ENCODE data around the gene PTCSC3. TPM values are rescaled to one million over a fixed set of nuclear protein-coding genes. Genes with fewer than 3 reads are reported as not detected.

PTCSC3 gene
- polyA plus RNA-seq, 3 donors = not detected

DNA sequence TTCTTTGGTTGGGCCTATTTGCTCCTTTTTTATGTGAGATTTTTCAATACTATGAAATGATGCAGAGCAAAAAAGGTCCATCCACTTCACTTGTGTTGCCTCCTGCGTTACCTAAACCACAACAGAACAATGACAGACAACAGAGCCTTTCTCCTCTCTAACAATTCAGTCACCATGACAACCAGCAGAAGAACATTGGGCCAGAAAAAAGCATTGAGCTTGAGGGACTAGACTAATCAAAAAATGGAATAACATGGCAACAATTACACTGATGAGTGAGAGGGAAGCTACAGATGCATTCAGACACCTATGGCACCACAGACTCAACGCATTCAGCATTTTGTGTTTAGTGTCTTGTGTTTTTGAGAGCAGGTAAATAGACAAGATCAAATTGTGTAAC, 44.6 kb upstream of the PTCSC3 start:
- no peaks in the 10 kb centered on the region for H4K20me1 ChIP-seq (ENCODE audit: insufficient read depth, low read length)
- WGBS (ENCODE audit: insufficient coverage) = 100% methylated on average over 1 of the region's 2 CpGs
- H3K27ac Mint-ChIP-seq = no peak overlapping the region
- TF ChIP-seq CTCF (IDR thresholded peaks at IDR 0.05) = no peak
- intact Hi-C loops (cut with micrococcal nuclease) = no loop called here
- H3K4me3 Mint-ChIP-seq = peak overlapping the region in 1 of 2 donors; percentile 2
- no peaks in the 10 kb centered on the region for H3K9me3 Mint-ChIP-seq
- peaks cover 0 to 10% of the 10 kb centered on the region in 2 donors for H3K27me3 ChIP-seq (ENCODE audit: control insufficient read depth in 2 of 2, insufficient read depth in 2 of 2, low read length in 2 of 2)
- no peak for DNase-seq
- H3K27me3 Mint-ChIP-seq (ENCODE audit: low read depth in 3 of 3) = peaks cover 6 to 12% (median 8%) of the 10 kb centered on the region in 3 donors
- no peak overlapping the region for H3K9ac ChIP-seq (ENCODE audit: insufficient read depth, low read length, poor library complexity, severe bottlenecking)
- H3K9me3 ChIP-seq (replicated peaks in 1 of 2; ENCODE audit: control insufficient read depth in 1 of 2, insufficient read depth in 1 of 2, low read length in 2 of 2) = no peaks in the 10 kb centered on the region
- no peak overlapping the region for H3K4me3 ChIP-seq (replicated peaks in 1 of 3; ENCODE audit: low read depth in 2 of 3, low read length in 3 of 3)
- no peaks in the 10 kb centered on the region for H3K79me2 ChIP-seq (ENCODE audit: insufficient read depth, low read length)
- H3K36me3 Mint-ChIP-seq = no peaks in the 10 kb centered on the region
- no peak overlapping the region for H3K27ac ChIP-seq (ENCODE audit: low read depth in 1 of 2, low read length in 2 of 2)
- H2AFZ ChIP-seq (ENCODE audit: insufficient read depth, low read depth, low read length, poor library complexity, severe bottlenecking) = no peak overlapping the region
- H3K36me3 ChIP-seq (replicated peaks in 1 of 2; ENCODE audit: control insufficient read depth in 1 of 2, insufficient read depth in 2 of 2, low read length in 2 of 2) = no peaks in the 10 kb centered on the region
- no peaks in the 10 kb centered on the region for H3K4me1 ChIP-seq (ENCODE audit: control insufficient read depth in 1 of 2, insufficient read depth in 2 of 2, low read length in 2 of 2)
- no peaks in the 10 kb centered on the region for H3K4me1 Mint-ChIP-seq
- no peak overlapping the region for H3K4me2 ChIP-seq (replicated peaks; ENCODE audit: extremely low read depth, low read length, poor library complexity, severe bottlenecking)

GRCh38 chr14:36217732-36218131, 41.2 kb upstream of the PTCSC3 start:
- H4K20me1 ChIP-seq (ENCODE audit: insufficient read depth, low read length) = no peaks in the 10 kb centered on the region
- H3K4me3 ChIP-seq (replicated peaks in 1 of 3; ENCODE audit: low read depth in 2 of 3, low read length in 3 of 3) = no peak overlapping the region
- no peaks in the 10 kb centered on the region for H3K79me2 ChIP-seq (ENCODE audit: insufficient read depth, low read length)
- H3K36me3 Mint-ChIP-seq = no peaks in the 10 kb centered on the region
- no peak overlapping the region for H3K27ac Mint-ChIP-seq
- H2AFZ ChIP-seq (ENCODE audit: insufficient read depth, low read depth, low read length, poor library complexity, severe bottlenecking) = no peak overlapping the region
- intact Hi-C loops (cut with micrococcal nuclease) = loop anchor here (10.0 kb wide), 2 partner anchors 147 to 167 kb away; no protein-coding TSS in a partner anchor
- H3K27me3 Mint-ChIP-seq (ENCODE audit: low read depth in 3 of 3) = peaks cover 4 to 15% (median 7%) of the 10 kb centered on the region in 3 donors
- DNase-seq = no peak
- H3K27me3 ChIP-seq (ENCODE audit: control insufficient read depth in 2 of 2, insufficient read depth in 2 of 2, low read length in 2 of 2) = peaks cover 3 to 10% of the 10 kb centered on the region in 2 donors
- no peaks in the 10 kb centered on the region for H3K9me3 ChIP-seq (replicated peaks in 1 of 2; ENCODE audit: control insufficient read depth in 1 of 2, insufficient read depth in 1 of 2, low read length in 2 of 2)
- H3K4me1 ChIP-seq (ENCODE audit: control insufficient read depth in 1 of 2, insufficient read depth in 2 of 2, low read length in 2 of 2) = no peaks in the 10 kb centered on the region
- H3K9ac ChIP-seq (ENCODE audit: insufficient read depth, low read length, poor library complexity, severe bottlenecking) = no peak overlapping the region
- H3K4me1 Mint-ChIP-seq = no peaks in the 10 kb centered on the region
- no peaks in the 10 kb centered on the region for H3K36me3 ChIP-seq (replicated peaks in 1 of 2; ENCODE audit: control insufficient read depth in 1 of 2, insufficient read depth in 2 of 2, low read length in 2 of 2)
- H3K4me2 ChIP-seq (replicated peaks; ENCODE audit: extremely low read depth, low read length, poor library complexity, severe bottlenecking) = no peak overlapping the region
- no CpG with 5 or more reads among the region's 2 CpGs for WGBS (ENCODE audit: insufficient coverage)
- H3K9me3 Mint-ChIP-seq = no peaks in the 10 kb centered on the region
- TF ChIP-seq CTCF (IDR thresholded peaks at IDR 0.05) = no peak
- H3K4me3 Mint-ChIP-seq = no peak overlapping the region
- no peak overlapping the region for H3K27ac ChIP-seq (ENCODE audit: low read depth in 1 of 2, low read length in 2 of 2)
